Measurements from ENCODE around the gene RPP40.
"Not testable (repeated sequence)": the region's sequence is repeated elsewhere in the genome, so short reads cannot be mapped to it uniquely, and the experiment has no call there.

The RPP40 gene

GRCh38 chr6:5014072-5014561 is 10.3 kb upstream of the RPP40 start:
- no peak for DNase-seq

- DNase-seq, result no peak
Observed at GRCh38 chr6:5012519-5012918, 8.7 kb upstream of the RPP40 start.

DNA sequence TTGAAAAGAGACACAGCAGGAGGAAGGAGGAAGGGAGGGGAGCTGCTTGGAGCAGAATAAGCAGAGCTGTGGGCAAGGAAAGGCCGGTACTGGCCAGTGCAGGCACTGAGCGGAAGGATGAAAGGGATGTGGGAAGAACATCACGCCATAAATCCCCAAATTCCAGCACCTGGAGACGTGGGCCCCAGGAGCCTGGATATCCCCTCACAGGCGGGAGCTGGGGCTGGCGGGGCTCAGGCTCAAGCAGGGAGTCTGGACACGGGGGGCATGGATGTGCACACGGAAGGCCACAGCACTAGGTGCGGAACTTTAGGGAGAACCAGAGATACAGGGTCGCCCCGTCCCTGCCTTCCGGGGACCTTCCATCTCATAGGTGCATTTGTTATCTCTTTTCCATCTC is 7.5 kb upstream of the RPP40 start:
- DNase-seq, result no peak

DNA sequence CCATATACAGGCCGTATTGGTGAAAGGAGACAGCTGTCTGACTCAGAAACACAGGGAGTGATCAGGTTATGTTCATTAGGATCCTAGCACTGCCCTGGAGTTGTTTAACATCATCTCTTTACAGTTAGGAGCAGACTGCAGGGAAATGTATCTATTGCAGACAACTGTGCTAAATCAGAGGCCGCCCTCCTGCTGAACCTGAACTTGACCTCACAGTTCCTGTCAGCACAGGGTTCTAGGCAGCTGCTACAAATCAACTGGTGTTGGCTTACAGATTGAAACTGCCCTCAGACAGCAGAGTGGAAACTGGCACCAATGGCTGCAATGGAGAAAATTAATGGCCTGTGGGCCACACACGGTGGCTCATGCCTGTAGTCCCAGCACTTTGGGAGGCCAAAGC is 3.7 kb upstream of the RPP40 start:
- DNase-seq, result no peak

DNA sequence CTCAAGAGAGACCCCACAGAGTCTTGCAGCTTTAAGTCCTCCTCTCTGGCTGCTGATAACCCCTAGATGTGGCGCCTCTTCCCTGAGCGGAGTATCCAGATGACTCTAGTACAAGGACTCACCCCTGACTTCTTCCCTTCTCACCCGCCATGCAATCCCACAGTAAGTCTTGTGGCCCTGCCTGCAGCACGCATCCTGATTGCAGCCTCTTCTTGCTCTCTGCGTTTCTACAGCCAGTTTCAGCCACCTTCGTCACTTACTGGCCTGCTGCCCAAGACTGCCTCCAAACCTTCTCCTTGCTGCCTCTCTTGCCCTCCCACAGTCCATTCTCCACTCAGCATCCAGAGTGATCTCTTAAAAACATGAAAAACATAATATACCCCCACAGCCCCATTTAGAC is 2.4 kb upstream of the RPP40 start:
- DNase-seq, result no peak

DNA sequence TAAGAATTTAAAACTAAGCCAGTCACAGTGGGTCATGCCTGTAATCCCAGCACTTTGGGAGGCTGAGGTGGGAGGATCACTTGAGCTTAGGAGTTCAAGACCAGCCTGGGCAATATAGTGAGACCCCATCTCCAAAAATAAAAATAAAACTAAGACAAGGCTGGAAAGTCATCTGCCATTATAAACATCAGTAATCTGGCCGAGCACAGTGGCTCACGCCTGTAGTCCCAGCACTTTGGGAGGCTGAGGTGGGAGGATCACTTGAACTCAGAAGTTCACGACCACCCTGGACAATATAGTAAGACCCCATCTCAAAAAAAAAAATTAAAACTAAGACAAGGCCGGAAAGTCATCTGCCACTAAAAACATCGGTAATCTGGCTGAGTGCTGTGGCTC is 1.2 kb upstream of the RPP40 start:
- not testable (repeated sequence) for DNase-seq

- DNase-seq, result no peak
Observed at GRCh38 chr6:5004373-5005037, 668 bp upstream of the RPP40 start.

DNA sequence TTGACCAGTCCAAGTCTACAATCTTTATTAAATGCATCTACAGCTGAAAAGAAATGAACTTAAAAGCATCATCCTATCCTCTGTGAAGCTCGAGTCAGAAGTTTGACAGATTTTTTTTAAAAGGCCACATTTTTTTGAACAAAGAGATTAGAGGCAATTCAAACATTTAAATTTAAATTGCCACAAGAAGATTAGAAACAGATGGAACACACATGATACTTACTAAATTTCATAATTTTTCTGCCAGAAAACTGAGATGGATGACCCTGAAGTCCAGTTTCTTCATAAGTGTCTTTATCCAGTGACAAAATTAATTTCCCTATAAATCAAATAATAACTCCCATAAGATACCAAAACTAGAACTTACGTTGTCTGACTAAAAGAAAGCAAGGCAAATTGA is 4.3 kb downstream of the RPP40 start:
- no peak for DNase-seq

DNA sequence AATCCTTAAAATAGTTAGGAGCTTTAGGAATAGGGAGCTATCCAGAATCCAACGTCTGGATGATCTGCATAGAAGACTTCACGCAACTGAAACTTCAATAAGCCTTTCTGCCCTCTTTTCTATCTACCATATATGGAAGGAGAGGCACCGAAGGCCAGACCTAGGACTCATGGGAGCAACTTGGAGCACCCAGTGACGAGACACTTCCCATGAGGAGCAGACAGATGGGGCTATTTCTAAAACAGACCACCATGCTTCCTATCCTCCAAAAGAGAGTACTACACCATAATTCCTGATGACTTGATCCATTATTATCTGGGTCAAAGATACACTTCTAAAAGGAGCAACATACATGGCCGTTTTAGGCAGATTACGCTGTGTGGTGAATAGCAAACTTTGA is 6.0 kb downstream of the RPP40 start:
- no peak for DNase-seq

DNA sequence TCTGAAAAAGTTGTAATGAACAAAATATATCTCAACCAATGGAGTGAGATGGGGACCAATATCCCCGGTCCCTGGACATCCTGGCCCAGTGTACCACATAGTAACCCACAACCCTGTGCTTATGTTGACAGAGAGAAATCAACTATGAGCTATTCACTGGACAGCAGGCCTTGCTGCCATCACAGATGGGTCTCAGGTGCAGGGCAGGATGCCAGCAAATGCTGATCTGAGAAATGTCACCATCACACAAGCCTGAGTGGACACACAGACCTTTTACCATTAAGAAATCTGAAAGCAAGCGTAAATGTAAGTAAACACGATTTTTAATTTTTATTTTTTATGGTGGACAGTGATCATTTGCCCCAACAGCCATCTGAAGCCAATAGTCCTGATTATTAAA is 9.1 kb downstream of the RPP40 start:
- no peak for DNase-seq

DNA sequence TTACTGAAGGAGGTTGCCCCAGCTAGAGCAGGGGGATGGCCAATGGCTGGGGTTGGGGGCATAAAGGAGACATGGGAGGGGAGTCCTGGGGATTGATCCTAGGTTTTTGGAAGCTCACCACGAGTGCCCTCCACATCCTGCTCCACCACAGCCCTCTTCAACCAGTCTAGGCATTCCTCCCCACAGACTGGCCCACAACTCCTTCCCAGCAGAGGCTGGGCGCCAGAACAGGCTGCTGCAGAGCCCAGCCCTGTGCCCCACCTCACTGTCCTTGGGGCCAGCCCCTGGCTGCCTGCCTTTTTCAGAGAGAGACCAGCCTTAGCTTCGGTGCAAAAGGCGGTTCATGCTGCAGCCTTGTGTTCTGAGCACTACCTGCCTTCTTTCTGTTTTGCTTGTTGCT is 16.4 kb downstream of the RPP40 start:
- no peak for DNase-seq

- DNase-seq, result no peak
Observed at GRCh38 chr6:4986999-4987398, 16.8 kb downstream of the RPP40 start.

- DNase-seq, result no peak
Observed at GRCh38 chr6:4983322-4983721, 20.5 kb downstream of the RPP40 start.

- DNase-seq, result no peak
Observed at GRCh38 chr6:4981761-4982160, 22.1 kb downstream of the RPP40 start.

DNA sequence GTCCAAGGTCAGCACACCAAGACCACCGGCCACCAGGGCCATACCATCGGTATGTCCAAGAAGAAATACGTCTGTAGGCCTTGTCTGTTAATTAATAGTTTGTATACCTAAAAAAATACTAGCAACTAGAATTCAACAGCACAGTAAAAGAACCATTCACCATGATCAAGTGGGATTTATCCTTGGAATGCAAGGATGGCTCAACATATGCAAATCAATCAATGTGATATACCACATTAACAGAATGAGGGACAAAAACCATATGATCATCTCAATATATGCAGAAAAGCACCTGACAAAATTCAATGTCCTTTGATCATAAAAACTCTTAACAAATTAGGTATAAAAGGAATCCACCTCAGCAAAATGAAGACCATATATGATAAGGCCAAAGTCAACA is 24.4 kb downstream of the RPP40 start:
- no peak for DNase-seq

DNA sequence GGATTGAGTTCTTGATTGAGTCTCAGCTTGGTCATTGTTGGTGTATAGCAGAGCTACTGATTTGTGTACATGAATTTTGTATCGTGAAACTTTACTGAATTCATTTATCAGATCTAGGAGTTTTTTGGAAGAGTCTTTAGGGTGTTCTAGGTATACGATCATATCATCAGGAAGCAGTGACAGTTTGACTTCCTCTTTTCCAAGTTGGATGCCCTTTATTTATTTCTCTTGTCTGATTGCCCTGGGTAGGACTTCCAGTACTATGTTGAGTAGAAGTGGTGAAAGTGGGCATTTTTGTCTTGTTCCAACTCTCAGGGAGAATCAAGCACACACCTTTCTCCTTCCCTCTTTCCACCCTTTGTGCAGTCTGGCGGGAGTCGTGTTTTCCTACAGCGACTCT is 26.4 kb downstream of the RPP40 start:
- no peak for DNase-seq

GRCh38 chr6:4975506-4975905 is 28.3 kb downstream of the RPP40 start:
- DNase-seq, result no peak

- DNase-seq, result no peak
Observed at GRCh38 chr6:4974962-4975361, 28.9 kb downstream of the RPP40 start.

DNA sequence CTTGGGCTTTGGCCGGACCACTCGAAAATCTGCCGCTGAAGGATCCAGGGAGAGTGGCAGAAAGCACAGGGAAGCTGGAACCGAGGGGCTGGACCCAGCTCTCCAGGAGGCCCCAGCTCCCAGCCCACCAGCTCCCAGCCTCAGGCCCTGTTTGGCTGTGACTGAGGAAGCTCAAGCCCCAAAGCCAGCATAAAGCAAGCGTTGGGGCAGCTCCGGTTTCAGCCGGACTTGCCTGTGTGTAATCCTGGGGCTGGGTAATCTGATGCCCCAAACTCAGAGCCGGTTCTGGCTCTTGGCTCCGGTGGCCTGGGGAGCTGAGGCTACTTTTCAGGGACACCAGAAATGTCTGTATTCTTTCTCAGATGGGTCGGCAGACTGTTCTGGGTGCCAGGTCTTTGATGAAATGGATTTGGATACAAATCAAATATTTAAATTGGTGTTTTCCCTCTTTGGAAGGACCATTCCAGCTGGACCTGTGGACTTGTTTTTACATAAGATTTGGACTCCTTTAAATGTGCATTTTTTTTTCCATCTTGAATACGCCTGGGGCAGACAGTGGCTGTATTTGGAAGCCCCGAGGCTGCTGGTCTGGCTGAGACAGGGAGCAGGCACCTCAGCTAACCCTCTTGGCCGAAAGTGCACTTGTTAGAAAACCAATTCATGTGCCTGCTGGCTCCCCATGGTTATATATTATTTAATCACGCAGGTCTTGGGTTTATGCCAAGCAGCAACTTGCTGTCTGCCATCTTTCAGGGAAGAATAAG is 29.7 kb downstream of the RPP40 start:
- no peak for DNase-seq

DNA sequence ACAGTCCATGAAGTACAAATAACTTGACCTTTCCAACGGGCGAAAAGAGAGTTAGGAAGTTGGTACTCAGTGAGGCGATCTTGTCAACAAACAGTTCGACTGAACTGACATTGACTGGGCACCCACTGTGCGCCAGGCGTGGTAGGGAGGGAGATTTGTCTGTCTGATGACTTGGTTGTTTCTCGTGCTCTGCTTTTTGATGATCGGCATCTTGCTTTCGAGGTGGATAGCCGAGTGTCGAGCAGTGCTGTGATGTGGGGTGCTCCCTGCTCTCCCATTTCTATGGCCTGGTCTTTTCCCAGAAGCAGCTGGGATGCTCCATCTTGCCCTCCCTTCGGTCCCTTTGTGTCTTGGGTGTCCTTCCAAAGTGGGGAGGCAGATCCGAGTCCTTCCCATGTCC is 30.4 kb downstream of the RPP40 start:
- DNase-seq, result no peak

DNA sequence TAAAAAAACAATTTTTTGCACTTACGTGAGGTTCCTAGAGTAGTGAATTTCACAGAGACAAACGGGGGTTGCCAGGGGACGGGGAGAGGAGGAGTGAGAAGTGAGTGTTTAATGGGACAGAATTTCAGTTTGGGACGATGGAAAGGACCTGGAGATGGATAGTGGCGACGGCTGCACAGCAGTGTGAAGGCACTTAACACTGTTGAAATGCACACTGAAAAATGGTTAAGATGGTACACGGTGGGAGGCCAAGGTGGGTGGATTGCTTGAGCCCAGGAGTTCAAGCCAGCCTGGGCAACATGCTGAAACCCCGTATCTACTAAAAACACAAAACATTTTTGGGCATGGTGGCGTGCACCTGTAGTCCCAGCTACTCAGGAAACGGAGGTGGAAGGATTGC is 31.4 kb downstream of the RPP40 start:
- DNase-seq, result no peak

- DNase-seq, result no peak
Observed at GRCh38 chr6:4971851-4972250, 32.0 kb downstream of the RPP40 start.

- no peak for DNase-seq
Observed at GRCh38 chr6:4970739-4971395, 33.0 kb downstream of the RPP40 start.

- no peak for DNase-seq
Observed at GRCh38 chr6:4969609-4970285, 34.1 kb downstream of the RPP40 start.

Measured in NCI-H1694 treated with DMSO at 0.1 percent for 48 hours (cell line).